ENCODE measurements around the gene CYP2A7.

DNA sequence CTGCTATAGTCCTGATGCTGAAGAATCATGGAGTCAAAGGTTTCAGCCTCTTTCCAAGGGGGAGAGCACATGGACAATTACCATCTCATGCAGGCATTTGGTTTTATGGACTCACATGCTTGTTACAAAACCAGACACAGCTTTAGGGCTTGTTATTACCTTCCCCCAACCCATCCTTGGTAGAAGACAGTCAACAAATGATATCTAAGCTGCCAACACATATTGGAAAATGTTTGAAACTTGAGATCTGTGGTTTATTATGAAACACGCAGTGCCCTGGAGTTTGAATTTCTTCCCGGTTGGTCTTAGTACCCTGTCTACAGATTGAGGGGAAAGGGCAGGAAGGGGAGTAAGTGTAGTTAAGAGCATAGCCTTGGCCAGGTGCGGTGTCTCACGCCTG is 19.2 kb downstream of the CYP2A7 start:
- TF ChIP-seq POLR2A (IDR thresholded peaks at IDR 0.05; ENCODE audit: low read depth, low read length) (no peak), TAF1 (IDR thresholded peaks at IDR 0.05; ENCODE audit: borderline replicate concordance, low read depth, low read length) (no peak)
